T-helper 1 cell (primary cell): Measurements from ENCODE around the gene AXIN1.
A peak's percentile ranks its signal among the peaks of the same experiment; 100 is the strongest.
"Not testable (repeated sequence)": the region's sequence is repeated elsewhere in the genome, so short reads cannot be mapped to it uniquely, and the experiment has no call there.

Experiments used
- DNase-seq, 5 donors: peaks; one replicate each; pipeline ENCODE4 v3.0.0-alpha.2; 2012 to 2020

Gene AXIN1

GRCh38 chr16:280552-280951 lies 72.0 kb downstream of the AXIN1 start, which contains the start of gene ARHGDIG:
Gene ARHGDIG, plus strand, starts transcription at chr16:280591. Its CDS starts 90 bp downstream, at chr16:280681.
- DNase-seq: no peak

DNA sequence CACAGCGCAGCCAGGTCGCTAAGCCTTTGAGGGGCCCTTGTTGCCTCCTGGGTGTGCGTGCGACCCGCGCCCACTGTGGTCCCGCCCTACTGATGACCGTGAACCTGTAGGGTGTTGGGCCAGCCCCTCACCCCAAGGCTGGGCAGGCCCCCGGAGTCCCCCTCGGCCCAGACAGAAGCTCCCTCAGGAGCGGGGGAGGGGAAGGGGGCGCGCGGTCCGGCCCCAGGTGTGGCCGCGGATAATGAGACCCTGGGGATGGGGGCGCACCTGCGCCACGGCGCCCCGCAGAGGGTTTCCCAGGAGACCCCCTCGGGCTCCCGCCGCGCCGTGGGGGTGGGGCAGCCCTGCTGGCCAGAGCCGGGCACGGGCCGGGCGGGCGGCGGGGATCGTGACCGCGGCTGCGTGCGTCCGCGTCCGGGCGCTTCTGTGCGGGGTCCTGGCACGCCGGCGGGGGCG lies 72.5 kb downstream of the AXIN1 start:
- DNase-seq: no peak

GRCh38 chr16:279531-279930 lies 73.0 kb downstream of the AXIN1 start:
- DNase-seq: no peak

DNA sequence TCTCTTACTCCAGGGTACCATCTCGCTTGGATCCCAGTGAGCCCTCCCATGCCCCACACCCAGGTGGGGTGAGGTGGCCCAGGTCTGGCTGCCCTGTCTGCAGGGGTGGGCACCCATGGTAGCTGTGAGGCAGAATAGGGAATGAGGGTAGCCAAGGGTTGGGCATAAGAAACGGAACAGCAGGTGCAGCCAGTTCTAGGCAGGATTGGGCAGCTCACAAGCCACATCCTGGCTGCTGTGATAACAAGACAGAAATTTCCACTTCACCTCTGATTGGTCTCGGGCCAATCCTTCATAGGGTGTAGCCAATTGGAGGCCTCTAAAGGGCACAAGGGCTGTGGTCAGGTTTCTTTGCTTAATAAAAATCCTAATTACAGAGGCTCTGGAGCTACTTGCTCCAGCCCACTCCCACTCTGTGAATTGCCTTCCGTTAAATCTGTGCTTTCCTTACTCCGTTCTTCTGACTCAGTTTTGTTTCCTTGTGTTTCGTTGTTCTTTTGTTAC lies 73.6 kb downstream of the AXIN1 start:
- DNase-seq: peak in 3 of 5 donors; percentile 25 to 44 (median 39)

GRCh38 chr16:276426-277077 lies 76.0 kb downstream of the AXIN1 start:
- DNase-seq: no peak

DNA sequence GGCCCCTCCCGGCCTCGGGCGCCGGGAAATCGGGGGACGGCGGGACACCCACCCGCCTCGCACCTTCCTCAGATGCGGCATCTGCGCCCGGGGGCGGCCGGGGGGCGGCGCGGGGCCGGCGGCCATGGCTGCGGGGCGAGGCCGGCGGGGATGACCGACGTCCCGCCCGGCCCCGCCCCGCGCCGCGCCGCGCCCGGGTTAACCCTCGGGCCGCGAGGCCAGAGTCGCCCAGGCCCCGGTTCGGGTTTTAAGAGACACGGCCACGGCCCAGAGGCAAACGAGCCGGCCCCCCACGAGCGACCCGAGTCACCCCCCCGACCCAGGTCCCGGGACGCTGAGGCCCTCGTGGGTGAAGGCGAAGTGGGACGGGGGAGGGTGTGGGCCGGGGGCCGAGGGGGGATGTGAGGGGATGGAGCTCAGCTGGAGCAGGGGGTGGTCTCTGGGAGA lies 76.7 kb downstream of the AXIN1 start, which contains the start of gene RGS11:
TSS of gene RGS11 (minus strand) at position 159 of the 447 bp plus-strand sequence. CDS start at position 126, 33 bp downstream.
- no peak for DNase-seq

DNA sequence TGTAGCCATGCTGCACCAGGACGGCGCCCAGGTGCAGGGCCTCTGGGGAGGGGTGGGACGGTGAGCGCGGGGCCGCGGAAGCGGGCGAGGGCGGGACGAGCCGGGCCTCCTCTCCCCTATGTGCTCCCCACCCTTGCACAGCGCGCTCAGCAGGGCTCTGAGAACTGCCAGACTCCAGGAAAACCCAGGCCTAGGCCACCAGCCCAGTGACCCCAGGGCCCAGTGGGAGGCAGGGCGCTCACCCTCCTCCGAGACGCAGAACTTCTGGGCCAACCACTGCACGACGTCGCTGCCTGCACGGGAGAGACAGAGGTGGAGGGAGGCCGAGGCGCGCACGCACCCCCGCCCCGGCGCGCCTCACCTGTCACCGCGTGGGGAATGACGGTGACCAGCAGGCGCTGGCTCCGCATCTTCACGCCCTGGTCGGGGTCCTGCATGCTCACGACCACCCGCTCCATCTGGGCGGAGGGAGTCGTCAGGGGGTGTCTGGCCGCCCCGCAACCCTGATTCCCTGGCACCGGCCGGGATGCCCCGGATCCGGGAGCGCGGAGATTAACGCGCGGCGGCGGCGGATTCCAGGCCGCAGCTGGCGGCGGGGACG lies 77.4 kb downstream of the AXIN1 start:
- no peak for DNase-seq

DNA sequence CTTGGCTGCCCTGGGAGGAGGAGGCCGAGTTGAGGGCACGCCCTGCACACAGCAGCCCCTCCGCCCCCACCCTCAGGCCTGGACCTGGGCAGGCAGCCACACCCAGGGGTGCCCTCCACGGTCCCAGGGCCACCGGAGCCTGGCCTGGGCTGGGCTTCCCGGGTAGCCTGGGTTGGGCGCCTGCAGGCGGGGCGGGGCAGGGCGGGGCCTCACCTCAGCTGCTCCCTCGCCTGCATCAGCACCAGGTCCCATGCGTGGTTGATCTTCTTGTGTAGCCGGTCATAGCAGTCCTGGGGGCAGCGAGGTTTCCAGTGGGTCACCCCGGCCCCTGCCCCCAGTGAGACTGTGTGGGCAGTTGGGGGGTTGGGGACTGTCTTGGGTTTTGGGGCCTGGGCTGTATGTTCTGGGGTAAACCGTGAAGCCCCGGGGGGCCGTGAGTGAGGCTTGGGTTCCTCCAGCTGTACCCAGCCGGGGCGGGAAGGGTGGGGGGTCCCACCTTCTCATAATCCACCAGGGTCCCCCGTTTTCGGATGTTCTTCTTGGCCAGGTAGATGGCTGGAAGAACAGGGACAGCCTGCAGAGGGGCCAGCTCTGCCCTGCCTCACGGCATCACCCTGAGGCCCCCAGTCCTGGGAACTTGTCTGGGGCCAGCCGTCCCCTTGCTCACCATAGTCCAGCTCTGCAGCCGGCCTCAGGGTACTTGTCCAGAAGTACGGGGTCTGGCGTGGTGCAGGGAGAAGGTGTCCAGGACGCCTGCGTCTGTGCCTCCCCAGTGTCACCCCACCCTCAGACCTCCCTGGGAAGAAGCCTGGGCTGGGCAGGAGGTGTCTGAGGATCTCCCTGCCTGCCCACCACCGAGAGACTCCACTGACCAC lies 78.7 kb downstream of the AXIN1 start:
- no peak for DNase-seq

- DNase-seq: no peak
Observed at GRCh38 chr16:272633-273546, 79.6 kb downstream of the AXIN1 start.

GRCh38 chr16:270381-271255 lies 81.9 kb downstream of the AXIN1 start:
- DNase-seq: no peak

DNA sequence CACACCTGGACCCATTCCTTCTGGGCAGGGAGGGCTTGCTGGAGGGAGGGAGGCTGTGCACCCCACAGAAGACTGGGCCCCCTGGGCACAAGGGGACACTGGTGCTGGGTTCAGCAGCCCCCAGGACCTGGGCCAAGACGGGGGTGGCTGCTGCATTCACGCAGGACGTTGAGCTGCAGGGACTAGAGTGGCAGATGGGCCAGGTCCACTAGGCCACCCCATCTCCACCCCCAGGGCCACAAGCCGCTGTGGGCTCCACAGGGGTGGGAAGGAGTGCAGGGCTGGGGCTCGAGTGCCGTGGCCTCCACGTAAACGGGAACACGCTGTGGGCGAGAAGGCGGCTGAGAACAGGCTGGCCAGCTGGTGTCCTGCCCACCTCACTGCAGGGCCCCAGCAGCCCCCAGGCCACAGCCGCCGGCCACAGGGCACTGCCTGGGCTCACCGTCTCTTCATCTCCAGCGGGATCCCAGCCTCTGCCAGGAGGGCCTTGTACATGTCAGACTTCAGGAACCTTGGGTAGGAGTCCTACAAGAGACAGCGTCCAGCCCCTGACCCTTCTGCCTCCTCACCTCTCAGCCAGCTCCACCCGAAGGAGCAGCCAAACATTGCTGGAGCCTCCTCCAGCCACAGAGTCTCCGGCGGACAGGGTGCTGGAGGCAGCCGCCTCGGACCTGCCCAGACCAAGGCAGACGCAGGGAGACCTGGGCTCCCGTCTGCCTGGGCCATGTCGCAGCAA lies 83.3 kb downstream of the AXIN1 start:
- DNase-seq: no peak

DNA sequence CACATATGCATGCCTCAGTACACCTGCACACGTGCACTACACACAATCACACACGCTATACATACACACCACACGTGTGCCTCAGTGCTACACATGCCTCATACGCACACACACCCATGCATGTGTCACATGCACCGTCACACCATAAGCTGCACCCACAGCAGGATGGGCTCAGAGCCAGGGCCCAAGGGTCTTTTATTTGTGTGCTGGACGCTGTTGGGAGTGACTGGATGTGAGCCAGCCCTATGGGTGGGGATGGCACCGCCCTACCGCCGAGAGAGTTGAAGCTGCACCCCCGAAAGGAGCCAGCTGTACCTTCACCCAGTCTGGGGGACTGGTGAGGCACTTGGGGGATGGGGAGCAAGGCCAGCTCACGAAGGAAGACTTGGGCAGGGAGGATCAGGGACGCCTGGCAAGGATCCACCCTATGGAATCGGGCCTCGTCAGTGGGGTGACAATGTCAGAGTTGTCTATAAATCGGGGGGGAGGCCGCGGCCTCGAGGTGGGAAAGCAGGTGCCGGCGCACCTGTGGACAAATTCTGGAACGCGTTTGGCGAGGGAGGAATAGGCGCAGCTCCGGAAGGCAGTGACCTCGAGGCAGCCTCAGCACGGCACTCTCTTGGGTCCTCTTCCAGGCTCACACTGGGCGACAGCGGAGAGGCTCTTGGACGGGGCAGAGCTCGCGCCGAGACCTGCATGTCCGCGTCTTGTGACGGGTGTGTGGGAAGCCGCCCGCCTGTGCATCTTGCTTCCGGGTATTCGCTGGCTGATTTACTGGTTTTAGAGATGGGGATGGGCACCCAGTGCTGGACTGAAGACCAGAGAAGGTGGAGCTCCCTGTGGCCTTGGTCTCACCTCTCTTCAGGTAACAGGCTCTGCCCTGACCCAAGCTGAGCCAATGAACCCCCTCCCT lies 84.1 kb downstream of the AXIN1 start:
- DNase-seq: no peak

DNA sequence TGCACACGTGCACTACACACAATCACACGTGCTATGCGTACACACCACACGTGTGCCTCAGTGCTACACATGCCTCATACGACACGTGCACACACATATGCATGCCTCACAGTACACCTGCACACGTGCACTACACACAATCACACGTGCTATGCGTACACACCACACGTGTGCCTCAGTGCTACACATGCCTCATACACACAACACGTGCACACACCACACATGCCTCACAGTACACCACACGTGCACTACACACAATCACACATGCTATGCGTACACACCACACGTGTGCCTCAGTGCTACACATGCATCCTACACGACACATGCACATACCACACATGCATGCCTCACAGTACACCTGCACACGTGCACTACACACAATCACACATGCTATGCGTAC lies 85.0 kb downstream of the AXIN1 start:
- not testable (repeated sequence) for DNase-seq

- DNase-seq: no peak
Observed at GRCh38 chr16:266258-267164, 86.0 kb downstream of the AXIN1 start.

GRCh38 chr16:265711-266110 lies 86.8 kb downstream of the AXIN1 start:
- DNase-seq: no peak

GRCh38 chr16:265002-265529 lies 87.5 kb downstream of the AXIN1 start:
- DNase-seq: no peak

GRCh38 chr16:264440-264951 lies 88.0 kb downstream of the AXIN1 start:
- no peak for DNase-seq
